COR-L47 (cell line): ENCODE data around the gene TUBGCP3.
"Not testable (repeated sequence)": the region's sequence is repeated elsewhere in the genome, so short reads cannot be mapped to it uniquely, and the experiment has no call there.

Experiments used
- DNase-seq: peaks from one replicate; lab custom pipeline; 2025; lab: John Stamatoyannopoulos, UW

The TUBGCP3 gene

DNA sequence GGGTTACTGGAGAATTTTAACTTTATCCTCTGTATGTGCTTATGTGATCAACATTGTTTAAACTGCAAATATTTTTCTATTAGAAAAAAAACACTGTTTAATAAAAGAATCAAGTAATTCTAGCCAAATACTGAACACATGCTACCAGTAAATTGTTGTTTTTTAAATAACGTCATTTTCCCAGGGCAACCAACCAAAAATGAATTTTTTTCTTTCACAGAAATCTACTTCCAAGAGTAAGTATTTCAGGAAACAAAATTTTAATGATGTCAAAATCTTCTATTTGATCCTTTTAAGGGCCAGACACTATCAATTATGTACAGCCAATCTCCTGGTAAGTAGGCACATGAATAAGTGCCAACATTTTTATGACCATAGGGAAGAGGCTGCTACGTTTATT, 57.1 kb downstream of the TUBGCP3 start:
- DNase-seq: no peak

GRCh38 chr13:112529216-112529615, 58.7 kb downstream of the TUBGCP3 start:
- no peak for DNase-seq

- DNase-seq: no peak
Measured at GRCh38 chr13:112526146-112526853, 61.7 kb downstream of the TUBGCP3 start.

DNA sequence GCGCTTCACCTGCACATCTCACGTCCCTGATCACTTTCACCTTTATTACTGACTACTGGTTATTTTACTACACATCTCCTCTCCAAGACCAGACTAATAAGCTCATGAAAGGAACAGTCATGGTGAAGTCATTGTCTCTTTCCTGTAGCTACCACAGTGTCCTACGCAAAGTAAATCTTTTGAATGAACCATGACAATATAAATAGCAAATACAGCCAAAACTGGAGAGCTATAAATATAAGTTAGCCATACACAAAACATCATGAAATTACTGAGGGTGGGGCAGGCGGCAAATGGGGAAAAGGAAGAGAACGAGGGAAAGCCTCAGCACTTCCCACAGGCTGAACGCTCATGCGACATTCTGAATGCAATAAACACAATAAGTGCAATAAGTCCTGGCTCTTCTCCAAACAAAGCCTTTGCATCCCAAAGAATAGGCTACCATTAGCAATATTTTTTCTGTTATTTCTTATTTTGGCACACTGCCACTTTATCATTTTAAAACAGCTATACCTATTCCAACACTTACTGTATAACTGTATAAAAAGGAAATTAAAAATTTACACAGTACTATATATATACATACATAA, 62.5 kb downstream of the TUBGCP3 start:
- no peak for DNase-seq

GRCh38 chr13:112522578-112522977, 65.4 kb downstream of the TUBGCP3 start:
- DNase-seq: no peak

- no peak for DNase-seq
Measured at GRCh38 chr13:112521073-112521685, 66.8 kb downstream of the TUBGCP3 start.

GRCh38 chr13:112519517-112520060, 68.4 kb downstream of the TUBGCP3 start:
- DNase-seq: no peak

GRCh38 chr13:112516218-112516617, 71.7 kb downstream of the TUBGCP3 start:
- no peak for DNase-seq

DNA sequence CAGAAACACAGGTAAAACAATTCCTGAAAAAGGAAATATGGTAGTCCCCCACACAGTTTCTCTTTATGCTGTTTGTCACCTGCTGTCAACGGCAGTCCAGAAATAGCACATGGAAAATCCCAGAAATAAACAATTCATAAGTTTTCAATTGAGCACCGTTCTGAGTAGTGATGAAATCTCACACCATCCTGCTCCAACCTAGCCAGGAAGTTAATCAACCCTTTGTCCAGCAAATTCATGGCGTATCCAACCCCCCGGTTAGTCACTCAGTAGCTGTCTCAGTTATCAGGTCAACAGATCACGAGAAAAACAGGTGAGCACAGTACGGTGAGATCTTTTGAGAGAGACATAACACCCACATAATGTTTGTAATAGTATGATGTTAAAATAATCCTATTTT, 74.2 kb downstream of the TUBGCP3 start:
- no peak for DNase-seq

DNA sequence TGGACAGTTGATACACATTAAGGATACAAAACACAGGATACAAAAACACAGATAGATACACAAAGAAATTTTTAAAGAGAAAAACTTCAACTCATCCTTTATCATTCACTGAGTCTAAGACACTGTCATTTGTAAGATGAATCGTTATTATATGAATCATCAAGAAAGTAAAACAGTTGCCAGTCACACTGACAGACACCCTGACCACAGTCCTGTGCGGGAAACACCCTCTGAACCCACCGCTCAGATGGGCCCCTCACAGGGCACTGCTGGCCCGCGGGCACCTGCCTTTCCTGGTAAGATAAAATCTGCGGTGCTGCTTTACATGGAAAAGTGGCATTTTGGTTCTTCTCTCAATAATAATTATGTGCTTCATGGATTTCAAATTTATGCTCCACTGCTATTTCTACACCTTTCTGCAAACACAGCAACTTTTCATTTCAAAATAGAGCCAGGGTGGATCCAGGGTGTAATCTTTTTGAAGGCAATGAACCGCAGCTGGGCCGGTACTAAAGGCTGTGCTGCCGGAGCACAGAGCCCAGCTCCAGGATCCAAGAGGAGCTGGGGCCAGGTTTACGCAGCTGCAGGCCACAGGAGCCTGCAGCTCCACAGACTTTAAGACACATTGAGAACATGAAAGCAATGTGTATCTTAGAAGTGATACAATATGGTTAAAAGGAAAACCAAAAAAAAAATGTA, 76.8 kb downstream of the TUBGCP3 start:
- DNase-seq: no peak

GRCh38 chr13:112510002-112510780, 77.8 kb downstream of the TUBGCP3 start:
- peak; percentile 79 for DNase-seq

- no peak for DNase-seq
Measured at GRCh38 chr13:112509190-112509589, 78.8 kb downstream of the TUBGCP3 start.

GRCh38 chr13:112506046-112506445, 81.9 kb downstream of the TUBGCP3 start:
- no peak for DNase-seq

DNA sequence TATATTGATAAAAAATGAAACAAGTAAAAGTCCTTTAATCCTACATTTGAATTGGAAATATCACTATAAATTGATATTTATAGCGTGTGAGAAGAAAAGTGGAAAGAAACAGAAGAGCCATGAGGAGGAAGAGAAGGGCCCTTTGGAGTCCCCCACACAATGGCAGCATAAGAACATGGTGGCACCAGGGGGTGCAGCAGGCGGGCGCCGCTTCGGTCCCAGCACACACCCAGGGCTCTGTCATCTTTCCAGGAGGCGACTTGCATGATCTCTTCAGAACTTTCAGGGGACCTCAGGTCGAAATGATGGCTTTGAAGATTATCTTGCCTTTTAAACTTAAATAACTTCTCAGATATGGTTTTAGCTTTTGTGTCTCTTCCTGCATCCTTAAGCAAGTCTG, 91.8 kb downstream of the TUBGCP3 start:
- no peak for DNase-seq

DNA sequence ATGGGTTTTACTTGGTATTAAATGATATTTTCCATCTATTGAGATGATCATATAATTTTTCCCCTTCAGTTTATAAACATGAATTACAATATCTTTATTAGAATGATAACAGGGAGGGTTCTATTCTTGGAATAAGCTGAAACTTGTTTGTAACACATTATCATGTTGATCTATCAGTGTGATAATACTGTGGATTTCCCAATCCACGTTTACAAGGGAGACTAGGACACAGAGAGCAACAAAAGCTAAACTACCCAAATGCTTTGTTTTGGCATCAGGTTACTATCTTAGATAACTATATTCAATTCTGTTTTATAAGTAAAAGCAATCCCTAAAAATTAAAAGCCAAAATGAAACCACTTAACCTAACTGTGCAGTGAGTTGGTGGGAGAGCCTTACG, 92.5 kb downstream of the TUBGCP3 start:
- DNase-seq: no peak

DNA sequence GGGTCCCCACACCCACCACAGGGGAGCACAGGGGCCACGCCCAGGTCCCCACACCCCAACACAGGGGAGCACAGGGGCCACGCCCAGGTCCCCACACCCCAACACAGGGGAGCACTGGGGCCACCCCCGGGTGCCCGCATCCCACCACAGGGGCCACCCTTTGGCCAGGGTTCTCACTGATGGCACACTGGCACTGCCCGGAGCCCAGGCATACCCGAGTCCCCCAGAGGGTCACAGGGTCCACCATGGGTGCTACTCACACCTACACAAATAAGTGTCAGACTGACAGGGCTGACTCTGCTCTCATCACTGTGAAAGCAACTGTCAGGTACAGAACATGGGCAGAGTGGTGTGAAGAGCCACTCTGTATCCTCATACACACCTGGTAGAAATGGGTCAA, 98.8 kb downstream of the TUBGCP3 start:
- DNase-seq: no peak

DNA sequence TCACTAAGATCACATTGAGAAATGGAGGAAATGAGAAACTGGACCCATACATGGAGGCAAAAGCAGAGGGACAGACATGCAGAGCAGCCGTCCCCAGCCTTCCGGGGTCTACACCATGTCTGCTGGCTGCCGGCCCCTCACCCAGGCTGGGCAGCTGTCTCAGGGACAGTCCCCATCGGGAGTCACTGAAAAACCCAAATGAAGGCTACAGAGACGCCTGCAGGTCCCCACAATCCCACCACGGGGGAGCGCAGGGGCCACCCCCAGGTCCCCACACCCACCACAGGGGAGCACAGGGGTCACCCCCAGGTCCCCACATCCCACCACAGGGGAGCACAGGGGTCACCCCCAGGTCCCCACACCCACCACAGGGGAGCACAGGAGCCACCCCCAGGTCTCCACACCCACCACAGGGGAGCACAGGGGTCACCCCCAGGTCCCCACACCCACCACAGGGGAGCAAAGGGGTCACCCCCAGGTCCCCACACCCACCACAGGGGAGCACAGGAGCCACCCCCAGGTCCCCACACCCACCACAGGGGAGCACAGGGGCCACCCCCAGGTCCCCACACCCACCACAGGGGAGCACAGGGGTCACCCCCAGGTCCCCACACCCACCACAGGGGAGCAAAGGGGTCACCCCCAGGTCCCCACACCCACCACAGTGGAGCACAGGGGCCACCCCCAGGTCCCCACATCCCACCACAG, 99.5 kb downstream of the TUBGCP3 start:
- DNase-seq: not testable (repeated sequence)

DNA sequence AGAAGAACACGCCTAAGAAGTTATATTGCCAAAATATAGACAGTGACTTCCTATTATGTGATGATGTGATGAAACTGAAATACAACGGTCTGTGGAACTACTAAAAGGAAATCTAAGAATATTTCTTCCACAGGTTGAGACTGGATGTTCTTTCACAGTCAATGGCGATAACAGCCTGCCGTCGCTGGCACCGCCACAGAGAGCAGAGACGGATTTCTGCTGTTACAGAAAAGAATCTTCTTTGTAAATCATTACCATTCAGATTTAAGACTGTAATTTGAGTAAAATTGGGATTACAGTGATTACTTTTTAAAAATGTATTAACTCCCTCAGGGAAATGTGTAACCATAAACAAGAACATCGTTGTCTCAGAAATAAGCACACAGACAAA, 100.8 kb downstream of the TUBGCP3 start:
- no peak for DNase-seq

GRCh38 chr13:112486386-112487126, 101.4 kb downstream of the TUBGCP3 start:
- no peak for DNase-seq

DNA sequence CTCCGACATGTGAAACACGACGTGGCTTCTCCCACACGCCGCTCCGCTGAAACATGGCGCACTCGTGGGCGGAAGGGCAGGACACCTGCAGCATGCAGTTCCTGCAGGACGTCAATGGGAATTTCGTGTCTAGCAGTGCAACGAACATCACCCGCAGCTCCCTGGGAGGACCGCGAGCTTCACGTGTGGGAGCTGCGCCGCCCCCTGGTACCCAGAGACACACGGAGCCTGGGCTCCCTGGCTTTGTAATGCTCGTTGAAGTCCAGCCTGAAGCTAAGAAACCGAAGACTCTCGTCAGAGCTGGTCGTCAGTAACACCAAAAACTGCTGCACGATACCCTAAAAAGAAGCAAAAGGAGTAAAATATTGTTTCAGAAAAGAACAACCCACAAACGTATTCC, 102.1 kb downstream of the TUBGCP3 start:
- DNase-seq: not testable (repeated sequence)
